ENCODE data around the gene SNX2. TPM values are rescaled to one million over a fixed set of nuclear protein-coding genes. Genes with fewer than 3 reads are reported as not detected.

The SNX2 gene
- total RNA-seq, 1 donor, result 124 TPM

DNA sequence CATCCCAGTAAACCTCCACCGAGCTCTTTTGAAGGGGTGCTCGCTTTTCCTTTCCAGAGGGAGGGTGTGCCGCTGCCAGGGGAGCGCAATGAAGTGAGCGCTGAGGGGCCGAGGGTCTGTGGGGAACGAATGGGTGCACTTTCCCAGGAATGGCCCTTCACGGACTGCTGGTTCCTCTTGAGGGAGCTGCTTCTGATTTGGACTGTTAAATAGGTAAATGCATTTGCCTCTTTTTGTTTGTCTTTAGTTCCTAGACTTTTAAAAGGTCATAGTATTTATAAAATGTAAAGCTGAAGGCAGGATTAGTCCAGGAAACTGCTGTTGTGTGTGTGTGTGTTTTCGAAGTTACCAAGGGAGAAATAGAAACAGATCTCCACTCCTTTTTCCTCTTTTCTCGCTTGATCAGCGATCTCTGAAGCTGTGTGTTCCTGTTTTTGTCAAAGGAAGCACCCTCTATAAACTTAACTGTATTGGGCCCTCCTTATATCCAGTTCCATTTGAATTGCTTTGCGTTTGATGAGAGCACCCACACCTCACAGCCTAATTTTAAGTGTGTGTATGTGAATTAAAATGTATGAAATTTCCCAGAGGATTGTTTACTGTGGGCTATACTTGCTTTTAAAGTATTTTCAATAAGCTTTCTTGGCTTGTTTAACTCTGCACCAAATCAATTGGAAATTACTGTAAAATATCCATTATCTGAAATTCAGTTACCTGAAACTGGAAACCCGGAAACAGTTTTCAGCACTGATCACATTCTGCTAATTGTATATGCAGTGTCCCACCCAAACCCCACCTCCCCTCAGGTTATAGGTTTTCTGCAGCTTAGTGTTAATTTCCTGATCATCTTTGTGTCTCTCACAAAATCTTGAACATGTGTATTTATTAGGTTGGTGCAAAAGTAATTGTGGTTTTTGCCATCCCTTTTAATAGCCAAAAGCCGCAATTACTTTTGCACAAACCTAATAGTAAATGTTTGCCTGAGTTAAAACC lies 966 bp downstream of the SNX2 start:
- Histone ChIP-seq H3K4me2 (ENCODE audit: insufficient read depth, low read length) (peak overlapping the region; percentile 93), H3K36me3 (ENCODE audit: insufficient read depth, low read length) (no peaks in the 10 kb centered on the region), H3K27me3 (ENCODE audit: insufficient read depth, low read length) (no peaks in the 10 kb centered on the region), H3K9me3 (ENCODE audit: low read depth, low read length) (no peaks in the 10 kb centered on the region), H4K20me1 (ENCODE audit: insufficient read depth, low read length) (peaks cover 18% of the 10 kb centered on the region), H3K79me2 (ENCODE audit: insufficient read depth, low read length) (peaks cover 58% of the 10 kb centered on the region), H3K4me1 (ENCODE audit: insufficient read depth, low read length) (peaks cover 17% of the 10 kb centered on the region), H2AFZ (ENCODE audit: low read length) (peak overlapping the region; percentile 97), H3K27ac (ENCODE audit: low read depth, low read length) (peak overlapping the region; percentile 78), H3K4me3 (ENCODE audit: insufficient read depth, low read length) (peak overlapping the region; percentile 91)
- TF ChIP-seq, protein P1, sequence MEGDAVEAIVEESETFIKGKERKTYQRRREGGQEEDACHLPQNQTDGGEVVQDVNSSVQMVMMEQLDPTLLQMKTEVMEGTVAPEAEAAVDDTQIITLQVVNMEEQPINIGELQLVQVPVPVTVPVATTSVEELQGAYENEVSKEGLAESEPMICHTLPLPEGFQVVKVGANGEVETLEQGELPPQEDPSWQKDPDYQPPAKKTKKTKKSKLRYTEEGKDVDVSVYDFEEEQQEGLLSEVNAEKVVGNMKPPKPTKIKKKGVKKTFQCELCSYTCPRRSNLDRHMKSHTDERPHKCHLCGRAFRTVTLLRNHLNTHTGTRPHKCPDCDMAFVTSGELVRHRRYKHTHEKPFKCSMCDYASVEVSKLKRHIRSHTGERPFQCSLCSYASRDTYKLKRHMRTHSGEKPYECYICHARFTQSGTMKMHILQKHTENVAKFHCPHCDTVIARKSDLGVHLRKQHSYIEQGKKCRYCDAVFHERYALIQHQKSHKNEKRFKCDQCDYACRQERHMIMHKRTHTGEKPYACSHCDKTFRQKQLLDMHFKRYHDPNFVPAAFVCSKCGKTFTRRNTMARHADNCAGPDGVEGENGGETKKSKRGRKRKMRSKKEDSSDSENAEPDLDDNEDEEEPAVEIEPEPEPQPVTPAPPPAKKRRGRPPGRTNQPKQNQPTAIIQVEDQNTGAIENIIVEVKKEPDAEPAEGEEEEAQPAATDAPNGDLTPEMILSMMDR (IDR thresholded peaks at IDR 0.05; ENCODE audit: extremely low read depth, low read depth, low read length), result no peak
- peak; percentile 63 for DNase-seq (ENCODE audit: insufficient read length, low spot score, missing footprints)

DNA sequence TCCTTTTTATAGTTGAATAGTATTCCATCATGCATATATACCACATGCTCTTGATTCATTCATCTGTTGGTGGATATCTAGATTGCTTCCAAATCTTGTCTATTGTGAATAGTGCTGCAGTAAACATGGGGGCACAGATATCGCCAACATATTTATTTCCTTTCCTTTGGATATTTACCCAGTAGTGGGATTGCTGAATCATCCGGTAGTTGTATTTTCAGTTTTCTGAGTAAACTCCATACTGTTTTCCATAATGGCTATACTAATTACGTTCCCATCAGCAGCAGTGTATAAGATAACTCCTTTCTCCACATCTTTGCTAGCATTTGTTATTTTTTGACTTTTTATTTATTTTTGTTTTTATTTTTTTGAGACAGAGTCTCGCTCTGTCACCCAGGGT lies 3.3 kb downstream of the SNX2 start:
- Histone ChIP-seq H2AFZ (ENCODE audit: low read length) (no peak overlapping the region), H3K79me2 (ENCODE audit: insufficient read depth, low read length) (peaks cover 79% of the 10 kb centered on the region), H4K20me1 (ENCODE audit: insufficient read depth, low read length) (peaks cover 21% of the 10 kb centered on the region), H3K4me3 (ENCODE audit: insufficient read depth, low read length) (no peak overlapping the region), H3K27ac (ENCODE audit: low read depth, low read length) (no peak overlapping the region), H3K27me3 (ENCODE audit: insufficient read depth, low read length) (no peaks in the 10 kb centered on the region), H3K4me2 (ENCODE audit: insufficient read depth, low read length) (no peak overlapping the region), H3K4me1 (ENCODE audit: insufficient read depth, low read length) (peaks cover 17% of the 10 kb centered on the region), H3K9me3 (ENCODE audit: low read depth, low read length) (no peaks in the 10 kb centered on the region), H3K36me3 (ENCODE audit: insufficient read depth, low read length) (no peaks in the 10 kb centered on the region)
- no peak for DNase-seq (ENCODE audit: insufficient read length, low spot score, missing footprints)
- TF ChIP-seq, protein P1 (IDR thresholded peaks at IDR 0.05; ENCODE audit: extremely low read depth, low read depth, low read length), result no peak

DNA sequence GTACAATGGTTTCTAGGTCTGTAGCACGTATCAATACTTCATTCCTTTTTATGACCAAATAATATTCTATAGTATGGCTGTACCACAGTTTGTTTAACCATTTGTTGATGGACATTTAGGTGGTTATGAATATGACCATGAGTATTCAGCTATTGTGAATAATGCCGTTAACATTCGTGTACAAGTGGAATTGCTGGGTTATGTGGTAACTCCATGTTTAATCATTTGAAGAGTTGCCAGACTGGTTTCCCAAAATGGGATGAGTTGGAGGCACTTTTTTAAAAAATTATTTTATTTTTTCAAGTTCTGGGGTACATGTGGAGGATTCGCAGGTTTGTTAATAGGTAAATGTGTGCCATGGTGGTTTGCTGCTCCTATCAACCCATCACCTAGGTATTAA lies 4.6 kb downstream of the SNX2 start:
- Histone ChIP-seq H2AFZ (ENCODE audit: low read length) (no peak overlapping the region), H3K4me1 (ENCODE audit: insufficient read depth, low read length) (peaks cover 16% of the 10 kb centered on the region), H3K9me3 (ENCODE audit: low read depth, low read length) (no peaks in the 10 kb centered on the region), H3K4me2 (ENCODE audit: insufficient read depth, low read length) (no peak overlapping the region), H4K20me1 (ENCODE audit: insufficient read depth, low read length) (peaks cover 21% of the 10 kb centered on the region), H3K27me3 (ENCODE audit: insufficient read depth, low read length) (no peaks in the 10 kb centered on the region), H3K36me3 (ENCODE audit: insufficient read depth, low read length) (no peaks in the 10 kb centered on the region), H3K27ac (ENCODE audit: low read depth, low read length) (no peak overlapping the region), H3K4me3 (ENCODE audit: insufficient read depth, low read length) (no peak overlapping the region), H3K79me2 (ENCODE audit: insufficient read depth, low read length) (peaks cover 90% of the 10 kb centered on the region)
- no peak for DNase-seq (ENCODE audit: insufficient read length, low spot score, missing footprints)
- TF ChIP-seq, protein P1 (IDR thresholded peaks at IDR 0.05; ENCODE audit: extremely low read depth, low read depth, low read length), result no peak

DNA sequence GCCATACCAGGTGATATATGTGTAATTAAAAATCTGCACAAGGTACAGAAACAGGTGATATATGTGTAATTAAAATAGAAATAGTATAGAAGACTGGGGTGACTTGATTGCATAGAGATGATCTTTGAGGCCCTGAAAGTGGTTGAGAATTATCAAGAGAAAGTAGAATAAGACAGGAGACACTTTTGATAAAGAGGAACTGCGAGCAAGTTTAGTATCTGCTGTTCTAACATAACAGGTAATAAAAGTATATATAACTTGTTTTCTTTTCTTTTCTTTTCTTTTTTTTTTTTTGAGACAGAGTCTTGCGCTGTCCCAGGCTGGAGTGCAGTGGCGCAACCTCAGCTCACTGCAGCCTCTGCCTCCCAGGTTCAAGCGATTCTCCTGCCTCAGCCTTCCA lies 5.4 kb downstream of the SNX2 start:
- no peak overlapping the region for H3K4me3 ChIP-seq (ENCODE audit: insufficient read depth, low read length)
- no peaks in the 10 kb centered on the region for H3K36me3 ChIP-seq (ENCODE audit: insufficient read depth, low read length)
- peaks cover 14% of the 10 kb centered on the region for H3K4me1 ChIP-seq (ENCODE audit: insufficient read depth, low read length)
- TF ChIP-seq, protein P1 (IDR thresholded peaks at IDR 0.05; ENCODE audit: extremely low read depth, low read depth, low read length), result no peak
- H3K9me3 ChIP-seq (ENCODE audit: low read depth, low read length), result no peaks in the 10 kb centered on the region
- peaks cover 95% of the 10 kb centered on the region for H3K79me2 ChIP-seq (ENCODE audit: insufficient read depth, low read length)
- H3K4me2 ChIP-seq (ENCODE audit: insufficient read depth, low read length), result no peak overlapping the region
- H3K27me3 ChIP-seq (ENCODE audit: insufficient read depth, low read length), result no peaks in the 10 kb centered on the region
- no peak overlapping the region for H2AFZ ChIP-seq (ENCODE audit: low read length)
- no peak overlapping the region for H3K27ac ChIP-seq (ENCODE audit: low read depth, low read length)
- peaks cover 25% of the 10 kb centered on the region for H4K20me1 ChIP-seq (ENCODE audit: insufficient read depth, low read length)
- no peak for DNase-seq (ENCODE audit: insufficient read length, low spot score, missing footprints)

Measured in osteoblast (primary cell).